Parathyroid adenoma (tissue), 2 donors: Measurements from ENCODE around the gene RNH1.

ENCODE experiments used
- H2AFZ ChIP-seq: fragments of 300-600 bp; sonication (generic); one replicate; pipeline ENCODE4 v1.7.0; 2017; ENCODE audit warnings: antibody characterized with exemption, mild to moderate bottlenecking
- H3K27ac ChIP-seq: fragments of 300-600 bp; sonication (generic); one replicate; pipeline ENCODE4 v1.7.0; 2017
- H3K27me3 ChIP-seq: fragments of 300-600 bp; sonication (generic); one replicate; pipeline ENCODE4 v1.7.0; 2017; ENCODE audit warnings: low read length; ENCODE audit not compliant: control insufficient read depth, insufficient read depth
- H3K36me3 ChIP-seq: fragments of 300-600 bp; sonication (generic); one replicate; pipeline ENCODE4 v1.7.0; 2017; ENCODE audit warnings: low read length; ENCODE audit not compliant: control insufficient read depth, insufficient read depth
- H3K4me1 ChIP-seq: fragments of 300-600 bp; sonication (generic); one replicate; pipeline ENCODE4 v1.7.0; 2017; ENCODE audit warnings: control low read depth
- H3K4me2 ChIP-seq: fragments of 300-600 bp; sonication (generic); one replicate; pipeline ENCODE4 v1.7.0; 2017; ENCODE audit warnings: low read length
- H3K4me3 ChIP-seq: fragments of 300-600 bp; sonication (generic); one replicate; pipeline ENCODE4 v1.7.0; 2017; ENCODE audit warnings: low read depth, low read length
- H3K79me2 ChIP-seq: fragments of 300-600 bp; sonication (generic); one replicate; pipeline ENCODE4 v1.7.0; 2017; ENCODE audit warnings: control low read depth
- H3K9ac ChIP-seq: fragments of 300-600 bp; sonication (generic); one replicate; pipeline ENCODE4 v1.7.0; 2017; ENCODE audit warnings: mild to moderate bottlenecking
- H3K9me3 ChIP-seq: fragments of 300-600 bp; sonication (generic); one replicate; pipeline ENCODE4 v1.7.0; 2017; ENCODE audit warnings: low read length; ENCODE audit not compliant: control insufficient read depth
- TF ChIP-seq, protein P1 (sequence below): fragments of 300-600 bp; sonication (generic); IDR thresholded peaks from one replicate; pipeline ENCODE4 v1.7.0; 2017; ENCODE audit warnings: antibody characterized with exemption, mild to moderate bottlenecking
- donor health status: primary hyperparathyroidism.

The RNH1 gene

DNA sequence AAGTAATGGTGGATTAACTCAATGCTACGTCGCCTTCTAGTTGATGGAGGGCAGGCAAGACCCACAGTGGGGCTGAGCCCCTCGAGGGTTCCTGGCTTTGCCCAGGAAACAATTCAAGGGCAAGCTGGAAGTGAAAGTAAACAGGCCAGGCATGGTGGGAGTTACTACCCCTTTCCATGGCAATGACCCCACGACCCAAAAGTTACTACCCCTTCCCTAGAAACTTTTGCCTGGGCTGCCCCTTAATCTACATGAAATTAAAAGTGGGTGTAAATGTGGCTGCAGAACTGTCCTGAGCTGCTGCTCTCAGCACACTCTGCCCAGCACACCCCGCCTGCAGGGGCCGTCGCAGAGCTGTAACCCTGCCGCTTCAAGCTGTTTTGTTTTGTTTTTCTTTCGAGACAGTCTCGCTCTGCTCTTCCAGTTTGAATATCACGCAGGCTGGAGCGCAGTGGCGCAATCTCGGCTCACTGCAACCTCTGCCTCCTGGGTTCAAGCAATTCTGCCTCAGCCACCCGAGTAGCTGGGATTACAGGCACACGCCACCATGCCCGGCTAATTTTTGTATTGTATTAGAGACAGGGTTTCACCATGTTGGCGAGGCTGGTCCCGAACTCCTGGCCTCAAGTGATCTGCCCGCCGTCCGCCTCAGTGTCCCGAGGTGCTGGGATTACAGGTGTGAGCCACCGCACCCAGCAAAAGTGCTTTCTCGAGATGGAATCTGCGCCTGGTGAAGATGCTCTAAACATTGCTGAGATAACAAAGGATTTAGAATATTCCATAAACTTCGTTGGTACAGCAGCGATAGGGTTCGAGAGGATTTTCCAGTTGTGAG is 5.9 kb upstream of the RNH1 start:
- H3K36me3 ChIP-seq: no peaks in the 10 kb centered on the region

DNA sequence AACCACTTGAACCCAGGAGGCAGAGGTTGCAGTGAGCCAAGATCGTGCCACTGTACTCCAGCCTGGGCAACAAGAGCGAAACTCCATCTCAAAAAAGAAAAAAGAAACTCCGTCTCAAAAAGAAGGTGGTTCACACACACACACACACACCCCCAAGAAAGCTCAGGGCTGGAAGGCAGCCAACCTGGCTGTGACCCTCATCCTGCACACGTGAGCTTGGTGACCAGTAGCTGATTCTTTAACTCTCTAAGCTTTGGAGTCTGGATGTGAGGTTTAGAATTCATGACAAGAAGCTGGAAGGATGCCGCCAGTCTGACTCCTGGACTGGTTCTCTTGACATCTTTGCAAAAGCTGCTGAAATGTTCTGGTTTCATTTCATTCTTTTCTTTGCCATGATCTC is 1.9 kb upstream of the RNH1 start:
- peaks cover 12% of the 10 kb centered on the region for H3K79me2 ChIP-seq
- H3K9me3 ChIP-seq: no peaks in the 10 kb centered on the region
- no peak overlapping the region for H3K4me3 ChIP-seq
- no peak overlapping the region for H2AFZ ChIP-seq
- H3K27me3 ChIP-seq: no peaks in the 10 kb centered on the region
- TF ChIP-seq, protein P1, sequence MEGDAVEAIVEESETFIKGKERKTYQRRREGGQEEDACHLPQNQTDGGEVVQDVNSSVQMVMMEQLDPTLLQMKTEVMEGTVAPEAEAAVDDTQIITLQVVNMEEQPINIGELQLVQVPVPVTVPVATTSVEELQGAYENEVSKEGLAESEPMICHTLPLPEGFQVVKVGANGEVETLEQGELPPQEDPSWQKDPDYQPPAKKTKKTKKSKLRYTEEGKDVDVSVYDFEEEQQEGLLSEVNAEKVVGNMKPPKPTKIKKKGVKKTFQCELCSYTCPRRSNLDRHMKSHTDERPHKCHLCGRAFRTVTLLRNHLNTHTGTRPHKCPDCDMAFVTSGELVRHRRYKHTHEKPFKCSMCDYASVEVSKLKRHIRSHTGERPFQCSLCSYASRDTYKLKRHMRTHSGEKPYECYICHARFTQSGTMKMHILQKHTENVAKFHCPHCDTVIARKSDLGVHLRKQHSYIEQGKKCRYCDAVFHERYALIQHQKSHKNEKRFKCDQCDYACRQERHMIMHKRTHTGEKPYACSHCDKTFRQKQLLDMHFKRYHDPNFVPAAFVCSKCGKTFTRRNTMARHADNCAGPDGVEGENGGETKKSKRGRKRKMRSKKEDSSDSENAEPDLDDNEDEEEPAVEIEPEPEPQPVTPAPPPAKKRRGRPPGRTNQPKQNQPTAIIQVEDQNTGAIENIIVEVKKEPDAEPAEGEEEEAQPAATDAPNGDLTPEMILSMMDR: no peak
- no peaks in the 10 kb centered on the region for H3K4me1 ChIP-seq
- no peak overlapping the region for H3K9ac ChIP-seq
- H3K4me2 ChIP-seq: no peak overlapping the region
- no peaks in the 10 kb centered on the region for H3K36me3 ChIP-seq
- no peak overlapping the region for H3K27ac ChIP-seq

More for the DNA sequence above, 5.9 kb upstream of the RNH1 start:
- H3K4me1 ChIP-seq: no peaks in the 10 kb centered on the region
- no peak overlapping the region for H3K9ac ChIP-seq
- no peaks in the 10 kb centered on the region for H3K27me3 ChIP-seq
- no peaks in the 10 kb centered on the region for H3K9me3 ChIP-seq
- TF ChIP-seq, protein P1: no peak
- H3K79me2 ChIP-seq: no peaks in the 10 kb centered on the region
- H2AFZ ChIP-seq: no peak overlapping the region
- H3K4me2 ChIP-seq: no peak overlapping the region
- no peak overlapping the region for H3K27ac ChIP-seq
- no peak overlapping the region for H3K4me3 ChIP-seq

DNA sequence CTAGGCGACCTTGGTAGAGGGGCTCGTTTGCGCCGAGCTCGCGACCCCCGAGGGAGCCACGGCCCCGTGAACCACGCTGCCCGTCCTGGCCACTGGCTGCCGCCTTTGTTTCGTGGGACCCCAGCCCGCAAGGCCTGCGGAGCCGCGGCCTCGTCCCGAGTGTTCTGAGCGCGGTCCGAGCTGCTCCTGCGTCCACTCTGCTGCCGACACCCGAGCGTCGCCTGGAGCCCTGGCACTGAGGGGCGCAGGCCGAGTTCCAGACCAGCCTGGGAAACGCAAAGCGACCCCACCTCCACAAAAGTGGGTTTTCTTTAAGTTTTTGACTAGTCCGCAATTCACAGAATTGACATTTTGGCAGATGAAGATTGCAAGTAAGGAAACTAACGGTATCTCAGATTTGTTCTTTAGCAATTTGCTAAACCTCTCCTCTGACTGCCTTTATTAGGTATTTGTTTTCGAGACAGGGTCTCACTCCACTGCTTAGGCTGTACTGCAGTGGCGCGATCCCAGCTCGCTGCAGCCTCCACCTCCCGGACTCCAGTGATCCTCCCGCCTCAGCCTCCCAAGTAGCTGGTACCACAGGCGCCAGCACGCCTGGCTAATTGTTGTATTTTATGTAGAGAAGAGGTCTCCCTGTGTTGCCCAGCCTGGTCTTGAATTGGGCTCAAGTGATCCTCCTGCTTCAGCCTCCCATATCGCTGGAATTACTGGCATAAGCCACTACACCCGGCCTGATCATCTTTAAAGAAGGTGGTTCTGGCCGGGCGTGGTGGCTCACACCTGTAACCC is 879 bp upstream of the RNH1 start:
- H3K9me3 ChIP-seq: no peaks in the 10 kb centered on the region
- peaks cover 12% of the 10 kb centered on the region for H3K79me2 ChIP-seq
- H3K27ac ChIP-seq: no peak overlapping the region
- H3K36me3 ChIP-seq: no peaks in the 10 kb centered on the region
- H3K4me3 ChIP-seq: peak overlapping the region; percentile 95
- peak overlapping the region; percentile 60 for H3K4me2 ChIP-seq
- TF ChIP-seq, protein P1: no peak
- H3K9ac ChIP-seq: no peak overlapping the region
- H3K27me3 ChIP-seq: no peaks in the 10 kb centered on the region
- no peaks in the 10 kb centered on the region for H3K4me1 ChIP-seq
- peak overlapping the region; percentile 48 for H2AFZ ChIP-seq

DNA sequence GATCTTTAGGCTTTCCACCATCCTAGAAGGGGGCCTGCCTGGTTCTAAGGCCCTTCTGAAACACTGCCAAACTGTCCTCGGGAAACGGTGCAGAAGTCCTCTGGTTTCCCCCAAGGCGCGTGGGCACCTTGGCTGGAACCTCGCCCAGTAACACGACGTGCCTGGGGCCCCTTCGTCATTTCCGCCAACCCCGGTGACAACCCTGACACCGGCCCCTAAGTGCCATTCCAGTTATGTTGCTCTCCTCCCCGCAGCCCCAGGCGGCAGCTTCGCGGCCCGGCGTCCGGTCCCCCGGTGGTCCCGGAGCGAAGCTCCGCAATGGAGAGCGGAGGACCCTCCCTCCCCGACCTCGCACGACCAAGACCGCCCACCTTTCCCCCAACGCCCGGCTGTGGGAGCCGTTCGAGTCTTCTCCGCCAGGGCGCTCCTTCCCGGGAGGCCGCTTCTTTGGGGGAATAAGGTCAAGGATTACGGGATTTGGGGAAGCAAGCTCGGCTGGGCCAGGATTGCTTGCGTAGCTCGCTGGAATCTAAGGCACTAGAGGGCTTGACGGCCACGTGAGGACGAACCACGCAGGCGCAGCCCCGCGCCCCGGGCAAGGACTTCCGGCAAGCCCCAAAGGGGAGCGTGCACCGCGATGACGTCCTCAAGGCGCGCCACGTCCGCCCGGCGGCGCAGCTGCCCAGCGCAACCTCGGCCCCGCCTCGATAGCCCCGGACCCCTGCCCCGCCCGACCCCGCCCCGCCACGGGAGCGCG is 626 bp downstream of the RNH1 start:
- peak overlapping the region; percentile 95 for H3K4me3 ChIP-seq
- H3K9me3 ChIP-seq: no peaks in the 10 kb centered on the region
- peak overlapping the region; percentile 98 for H3K4me2 ChIP-seq
- H3K36me3 ChIP-seq: no peaks in the 10 kb centered on the region
- H3K27ac ChIP-seq: peak overlapping the region; percentile 91
- TF ChIP-seq, protein P1: no peak
- peaks cover 12% of the 10 kb centered on the region for H3K79me2 ChIP-seq
- H3K9ac ChIP-seq: peak overlapping the region; percentile 75
- peak overlapping the region; percentile 68 for H2AFZ ChIP-seq
- H3K27me3 ChIP-seq: no peaks in the 10 kb centered on the region
- H3K4me1 ChIP-seq: no peaks in the 10 kb centered on the region
